NCI-H1048 (cell line): ENCODE measurements around the gene KCNK4.

ENCODE experiments used
- DNase-seq: peaks from one replicate; lab custom pipeline; 2025; lab: John Stamatoyannopoulos, UW

Gene KCNK4

DNA sequence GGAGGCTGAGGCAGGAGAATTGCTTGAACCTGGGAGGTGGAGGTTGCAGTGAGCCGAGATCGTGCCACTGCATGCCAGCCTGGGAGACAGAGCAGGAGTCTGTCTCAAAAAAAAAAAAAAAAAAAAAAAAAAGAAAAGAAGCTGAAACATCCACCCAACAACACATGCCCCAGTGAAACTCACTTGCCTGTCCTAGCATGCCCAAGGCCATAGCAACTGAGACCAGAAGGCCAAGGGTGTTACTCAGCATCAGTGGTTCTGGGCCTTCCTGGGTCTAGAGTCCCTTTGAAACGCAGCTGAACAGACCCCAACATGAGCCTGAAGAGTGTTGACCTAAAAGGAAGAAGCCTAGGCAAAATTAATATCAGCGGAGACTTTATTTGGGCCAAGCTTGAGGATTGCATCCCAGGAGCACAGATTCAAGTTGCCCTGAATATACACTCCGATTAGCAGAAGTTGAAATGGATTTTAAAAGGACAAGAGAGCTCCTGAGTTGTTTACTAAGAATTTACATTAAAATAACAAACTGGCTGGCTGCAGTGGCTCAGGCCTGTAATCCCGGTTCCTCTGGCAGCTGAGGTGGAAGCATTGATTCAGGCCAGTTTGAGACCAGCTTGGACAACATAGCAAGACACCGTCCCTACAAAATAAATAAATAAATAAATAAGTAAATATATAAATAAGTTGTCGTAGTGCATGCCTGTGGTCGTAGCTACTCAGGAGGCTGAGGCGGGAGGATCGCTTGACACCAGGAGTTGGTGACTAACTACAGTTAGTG lies 33.8 kb downstream of the KCNK4 start:
- no peak for DNase-seq

DNA sequence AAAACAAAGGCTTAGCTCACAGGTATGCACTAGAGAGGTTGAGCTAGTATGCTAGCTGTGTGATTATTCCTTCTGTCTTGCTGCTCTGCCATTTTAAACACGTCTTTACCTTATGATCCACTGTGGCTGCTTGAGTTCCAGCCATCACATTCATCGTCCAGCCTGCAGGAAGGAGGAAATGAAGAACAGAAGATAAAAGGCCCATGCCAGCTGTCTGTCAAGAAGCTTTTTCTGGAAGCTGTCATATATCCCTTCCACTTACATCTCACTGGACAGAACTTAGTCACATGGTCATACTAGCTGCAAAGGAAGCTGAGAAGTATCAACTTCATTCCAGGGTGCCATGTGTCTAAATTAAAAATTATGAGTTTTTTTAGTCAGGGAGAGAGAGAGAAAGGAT lies 36.3 kb downstream of the KCNK4 start:
- DNase-seq = no peak

DNA sequence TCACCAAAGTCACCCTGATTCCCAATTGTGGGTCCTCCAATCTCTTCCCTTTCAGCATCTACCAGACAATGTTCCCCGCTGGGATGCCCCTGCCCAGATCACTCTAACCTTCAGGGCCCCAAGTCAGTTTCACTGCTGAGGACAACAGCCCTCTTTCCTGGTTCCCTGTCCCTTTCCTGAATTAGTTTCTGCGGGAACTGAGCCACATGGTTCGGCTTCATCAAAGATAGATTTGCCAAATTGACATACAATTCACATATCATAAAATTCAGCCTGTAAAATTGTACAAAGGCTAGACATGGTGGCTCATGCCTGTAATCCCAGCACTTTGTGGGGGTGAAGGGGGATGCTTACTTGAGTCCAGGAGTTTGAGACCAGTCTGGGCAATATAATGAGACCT lies 36.9 kb downstream of the KCNK4 start:
- DNase-seq = no peak

- DNase-seq = no peak
Measured at GRCh38 chr11:64330888-64331287, 39.8 kb downstream of the KCNK4 start.

DNA sequence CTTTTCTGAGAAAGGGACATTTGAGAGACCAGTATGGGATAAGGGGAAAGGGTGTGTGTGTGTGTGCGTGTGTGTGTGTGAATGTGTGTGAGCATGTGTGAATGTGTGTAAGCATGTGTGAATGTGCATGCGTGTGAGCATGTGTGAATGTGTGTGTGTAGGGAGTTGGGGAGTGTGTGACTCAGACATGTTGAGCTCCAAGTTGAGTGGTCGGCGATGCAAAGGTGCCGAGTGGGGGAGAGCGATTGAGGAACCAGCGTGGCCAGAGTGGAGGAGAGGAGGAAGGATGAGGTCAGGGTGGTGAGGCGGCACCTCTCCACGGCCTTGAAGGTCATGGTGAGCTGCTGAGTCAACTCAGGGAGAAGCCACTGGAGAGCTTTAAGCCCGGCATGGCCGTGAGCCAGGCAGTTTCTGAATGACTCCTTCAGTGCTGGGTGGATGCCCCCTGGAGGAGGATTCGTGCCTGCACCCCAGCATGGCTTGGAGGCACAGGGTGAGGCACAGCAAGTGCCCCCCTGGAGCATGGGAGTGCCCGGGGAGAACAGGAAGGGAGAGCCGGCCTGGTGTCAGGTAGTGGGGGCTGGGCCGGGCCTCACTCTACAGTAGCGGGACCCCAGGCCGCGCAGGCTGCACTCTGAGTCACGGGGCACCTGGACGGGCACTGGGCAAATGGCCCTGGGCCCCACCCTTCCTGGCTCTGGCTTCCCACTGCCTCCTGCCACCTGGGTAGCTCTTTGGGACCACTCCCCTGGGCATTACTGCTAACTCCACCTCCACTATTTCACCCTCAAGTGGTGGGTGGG lies 40.7 kb downstream of the KCNK4 start:
- no peak for DNase-seq

GRCh38 chr11:64333556-64333955 lies 42.5 kb downstream of the KCNK4 start:
- DNase-seq = no peak

DNA sequence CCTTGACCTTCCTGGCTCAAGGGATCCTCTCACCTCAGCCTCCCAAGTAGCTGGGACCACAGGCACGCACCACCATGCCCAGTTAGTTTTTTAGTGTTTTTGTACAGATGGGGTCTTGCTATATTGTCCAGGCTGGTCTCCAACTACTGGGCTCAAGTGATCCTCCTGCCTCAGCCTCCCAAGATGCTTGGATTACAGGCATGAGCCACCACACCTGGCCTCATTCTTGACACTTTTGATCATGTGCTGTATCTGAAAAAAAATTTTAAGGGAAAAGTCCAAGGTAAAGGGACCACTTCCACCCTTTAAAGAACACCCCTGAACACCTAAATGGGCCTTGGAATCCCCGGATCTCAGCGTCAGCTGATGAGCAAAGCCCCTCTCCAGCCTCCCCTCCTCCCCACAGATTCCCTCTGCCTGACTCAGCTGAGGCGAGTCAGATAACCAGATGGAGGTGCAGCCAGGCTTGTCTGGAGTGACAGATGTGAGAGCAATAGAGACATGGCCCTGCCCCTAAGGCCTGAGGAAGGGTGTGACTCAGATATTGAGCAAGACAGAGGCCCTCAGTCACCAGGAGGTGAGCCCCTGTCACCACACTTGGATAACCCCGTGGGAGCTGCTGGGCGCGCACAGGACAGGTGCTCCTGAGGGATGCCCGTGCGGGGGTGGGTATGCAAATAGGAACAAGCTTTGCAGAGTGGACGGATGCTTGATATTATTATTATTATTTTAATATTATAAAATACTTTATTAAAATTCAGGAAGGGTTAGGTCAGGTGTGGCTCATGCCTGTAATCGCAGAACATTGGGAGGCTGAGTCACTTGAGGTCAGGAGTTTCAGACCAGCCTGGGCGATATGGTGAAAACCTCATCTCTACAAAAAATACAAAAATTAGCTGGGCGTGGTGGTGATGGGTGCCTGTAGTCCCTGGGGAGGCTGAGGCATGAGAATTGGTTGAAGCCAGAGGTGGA lies 43.9 kb downstream of the KCNK4 start:
- DNase-seq = no peak

- no peak for DNase-seq
Measured at GRCh38 chr11:64337538-64338249, 46.6 kb downstream of the KCNK4 start.

DNA sequence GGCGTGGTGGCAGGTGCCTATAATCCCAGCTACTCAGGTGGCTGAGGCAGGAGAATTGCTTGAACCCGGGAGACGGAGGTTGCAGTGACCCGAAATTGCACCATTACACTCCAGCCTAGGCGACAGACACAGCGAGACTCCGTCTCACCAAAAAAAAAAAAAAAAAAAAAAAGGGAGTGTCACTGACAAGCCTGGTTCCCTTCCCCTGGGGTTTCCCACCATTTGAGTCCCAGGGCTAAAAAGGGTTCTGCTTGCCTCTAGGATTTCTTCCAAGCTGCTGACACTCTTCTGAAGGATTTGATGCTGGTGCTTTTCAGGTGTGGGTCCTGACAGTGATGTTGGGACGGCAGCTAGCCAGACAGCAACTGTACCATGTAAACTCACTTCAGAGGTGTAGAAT lies 47.6 kb downstream of the KCNK4 start:
- DNase-seq = no peak

DNA sequence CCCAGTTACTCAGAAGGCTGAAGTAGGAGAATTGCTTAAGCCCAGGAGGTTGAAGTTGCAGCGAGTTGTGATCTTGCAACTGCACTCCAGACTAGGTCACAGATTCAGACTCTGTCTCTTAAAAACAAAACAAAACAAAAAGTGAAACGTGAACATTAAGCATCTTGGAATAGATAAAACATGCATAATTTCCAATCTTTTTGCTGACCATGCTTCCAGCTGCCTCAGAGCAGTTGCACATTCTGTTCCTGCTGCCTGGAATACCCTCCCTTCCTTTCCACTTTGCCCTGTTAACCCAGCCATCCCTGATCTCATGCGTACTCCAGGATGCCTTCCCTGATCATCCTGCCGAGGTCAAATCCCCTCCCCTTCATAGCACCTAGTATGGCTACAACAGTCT lies 48.2 kb downstream of the KCNK4 start:
- no peak for DNase-seq

- no peak for DNase-seq
Measured at GRCh38 chr11:64339754-64340408, 48.8 kb downstream of the KCNK4 start, which contains the start of gene CCDC88B. Gene CCDC88B (plus strand): TSS chr11:64340204. CDS start chr11:64340267, 63 bp downstream.

- no peak for DNase-seq
Measured at GRCh38 chr11:64340671-64341335, 49.7 kb downstream of the KCNK4 start.

DNA sequence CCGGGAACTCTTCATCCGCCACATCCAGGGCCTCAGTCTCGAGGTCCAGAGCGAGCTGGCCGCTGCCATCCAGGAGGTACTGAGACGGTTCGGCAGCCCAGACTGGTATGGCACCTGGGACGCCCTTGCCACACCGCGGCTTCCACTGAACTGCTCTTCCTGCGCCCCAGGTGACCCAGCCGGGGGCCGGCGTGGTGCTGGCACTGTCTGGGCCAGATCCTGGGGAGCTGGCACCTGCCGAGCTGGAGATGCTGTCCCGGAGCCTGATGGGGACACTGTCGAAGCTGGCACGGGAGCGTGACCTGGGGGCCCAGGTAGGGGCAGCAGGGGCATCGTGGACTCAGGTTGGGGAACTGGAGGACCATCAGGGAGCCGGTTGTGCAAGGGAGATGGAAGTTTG lies 50.3 kb downstream of the KCNK4 start:
- no peak for DNase-seq

DNA sequence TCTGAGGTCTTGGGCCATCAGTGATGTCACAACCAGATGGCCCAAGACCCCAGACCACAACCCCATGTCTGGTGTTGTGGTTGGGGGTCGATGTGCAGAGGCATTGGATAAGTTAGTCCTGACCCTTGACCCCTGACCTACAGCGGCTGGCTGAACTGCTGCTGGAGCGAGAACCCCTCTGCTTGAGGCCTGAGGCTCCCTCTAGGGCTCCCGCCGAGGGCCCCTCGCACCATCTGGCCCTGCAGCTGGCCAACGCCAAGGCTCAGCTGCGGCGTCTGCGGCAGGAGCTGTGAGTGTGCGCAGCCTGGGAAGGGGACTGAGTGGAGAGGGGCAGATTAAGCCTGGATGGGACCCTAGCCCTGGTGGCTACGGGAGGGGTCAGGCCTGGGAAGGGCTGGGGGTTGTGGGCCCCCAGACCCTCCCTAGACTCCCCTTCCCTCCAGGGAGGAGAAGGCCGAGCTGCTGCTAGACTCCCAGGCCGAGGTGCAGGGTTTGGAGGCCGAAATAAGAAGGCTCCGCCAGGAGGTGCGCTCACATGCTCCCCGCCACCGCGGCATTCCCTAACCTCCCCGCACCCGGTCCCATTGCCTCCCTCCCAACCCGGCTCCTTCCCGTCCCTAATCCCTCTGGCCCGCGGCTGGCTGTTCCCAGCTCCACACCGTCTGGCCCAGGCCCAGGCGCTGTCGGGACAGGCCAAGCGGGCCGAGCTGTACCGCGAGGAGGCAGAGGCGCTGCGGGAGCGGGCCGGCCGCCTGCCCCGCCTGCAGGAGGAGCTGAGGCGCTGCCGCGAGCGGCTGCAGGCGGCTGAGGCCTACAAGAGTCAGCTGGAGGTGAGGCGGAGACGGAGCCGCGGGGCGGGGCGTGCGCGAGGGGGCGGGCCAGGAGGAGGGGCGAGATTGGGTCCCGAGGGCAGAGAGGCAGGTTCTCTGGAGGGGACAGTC lies 51.0 kb downstream of the KCNK4 start:
- peak; percentile 43 for DNase-seq

DNA sequence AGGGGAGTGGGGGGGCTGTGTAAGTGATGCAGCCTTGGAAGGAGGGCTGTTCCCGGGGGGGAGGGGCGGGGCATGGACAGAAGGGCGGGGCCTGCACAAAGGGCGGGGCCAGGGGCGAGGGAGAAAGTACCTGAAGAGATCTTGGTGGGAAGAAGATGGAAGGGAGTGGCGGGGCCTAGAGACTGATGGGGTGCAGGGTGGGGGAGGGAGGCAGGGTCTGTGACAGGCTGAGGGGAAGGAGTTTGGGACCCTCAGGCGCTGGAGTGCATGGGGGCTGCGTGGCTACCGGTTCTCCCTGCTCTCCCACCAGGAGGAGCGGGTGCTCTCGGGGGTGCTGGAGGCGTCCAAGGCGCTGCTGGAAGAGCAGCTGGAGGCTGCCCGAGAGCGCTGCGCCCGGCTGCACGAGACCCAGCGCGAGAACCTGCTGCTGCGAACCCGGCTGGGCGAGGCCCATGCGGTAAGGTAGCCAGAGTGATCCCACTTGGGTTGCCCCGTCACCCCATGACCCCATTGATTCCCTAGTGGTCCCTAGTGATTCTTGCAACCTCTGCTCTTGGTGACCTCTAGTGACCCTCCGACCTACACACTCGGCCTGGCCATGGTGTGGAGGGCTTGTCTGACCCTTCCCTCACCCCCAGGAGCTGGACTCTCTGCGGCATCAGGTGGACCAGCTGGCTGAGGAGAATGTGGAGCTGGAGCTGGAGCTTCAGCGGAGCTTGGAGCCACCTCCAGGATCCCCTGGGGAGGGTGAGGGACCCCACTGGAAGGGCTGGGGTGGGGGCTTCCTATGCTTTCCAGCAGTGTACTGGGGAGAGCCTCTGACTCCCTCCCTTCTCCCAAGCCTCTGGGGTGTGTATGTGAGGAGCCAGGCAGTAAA lies 52.0 kb downstream of the KCNK4 start:
- DNase-seq = no peak

- DNase-seq = no peak
Measured at GRCh38 chr11:64343767-64344559, 52.9 kb downstream of the KCNK4 start.

- DNase-seq = no peak
Measured at GRCh38 chr11:64344787-64345186, 53.7 kb downstream of the KCNK4 start.
